GM12873 (cell line): ENCODE data around the gene BRSK2.

Experiments
- TF ChIP-seq, protein P1 (sequence below): IDR thresholded peaks from 2 replicates; pipeline ENCODE4 v1.5.1; 2012; ENCODE audit warnings: low read depth, mild to moderate bottlenecking, moderate library complexity, low read length, control low read depth; ENCODE audit not compliant: insufficient read depth; ENCODE audit errors: missing control alignments

Gene BRSK2

DNA sequence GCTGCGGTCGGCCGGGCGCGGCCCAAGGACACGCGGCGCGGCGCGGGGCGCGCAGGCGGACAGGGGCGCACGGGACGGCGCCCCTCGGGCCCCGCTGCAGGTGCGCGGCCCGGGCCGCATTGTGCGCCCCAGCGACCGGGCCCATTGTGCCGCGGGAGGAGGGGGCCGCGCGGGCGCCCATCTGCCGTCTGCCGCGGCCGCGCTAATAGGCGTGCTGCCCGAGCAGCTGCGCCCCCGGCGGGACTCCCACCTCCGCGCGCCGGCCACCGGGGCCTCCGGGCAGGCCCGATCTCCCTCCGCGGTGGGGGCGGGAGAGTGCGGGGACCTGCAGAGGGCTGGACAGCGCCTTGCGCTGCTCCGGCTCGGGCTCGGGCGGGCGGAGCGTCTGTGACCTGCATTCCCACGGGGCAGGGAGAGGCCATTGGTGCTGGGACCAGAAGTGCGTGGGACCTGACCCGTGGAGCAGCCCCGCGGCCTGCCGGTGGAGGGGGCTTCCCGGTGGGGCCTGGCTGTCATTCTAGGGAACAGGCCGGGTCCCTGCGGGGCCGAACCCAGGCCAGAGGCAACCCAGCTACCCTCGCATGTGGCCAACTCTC is 933 bp downstream of the BRSK2 start:
- TF ChIP-seq, protein P1, sequence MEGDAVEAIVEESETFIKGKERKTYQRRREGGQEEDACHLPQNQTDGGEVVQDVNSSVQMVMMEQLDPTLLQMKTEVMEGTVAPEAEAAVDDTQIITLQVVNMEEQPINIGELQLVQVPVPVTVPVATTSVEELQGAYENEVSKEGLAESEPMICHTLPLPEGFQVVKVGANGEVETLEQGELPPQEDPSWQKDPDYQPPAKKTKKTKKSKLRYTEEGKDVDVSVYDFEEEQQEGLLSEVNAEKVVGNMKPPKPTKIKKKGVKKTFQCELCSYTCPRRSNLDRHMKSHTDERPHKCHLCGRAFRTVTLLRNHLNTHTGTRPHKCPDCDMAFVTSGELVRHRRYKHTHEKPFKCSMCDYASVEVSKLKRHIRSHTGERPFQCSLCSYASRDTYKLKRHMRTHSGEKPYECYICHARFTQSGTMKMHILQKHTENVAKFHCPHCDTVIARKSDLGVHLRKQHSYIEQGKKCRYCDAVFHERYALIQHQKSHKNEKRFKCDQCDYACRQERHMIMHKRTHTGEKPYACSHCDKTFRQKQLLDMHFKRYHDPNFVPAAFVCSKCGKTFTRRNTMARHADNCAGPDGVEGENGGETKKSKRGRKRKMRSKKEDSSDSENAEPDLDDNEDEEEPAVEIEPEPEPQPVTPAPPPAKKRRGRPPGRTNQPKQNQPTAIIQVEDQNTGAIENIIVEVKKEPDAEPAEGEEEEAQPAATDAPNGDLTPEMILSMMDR: no peak

GRCh38 chr11:1391165-1392075 is 1.7 kb downstream of the BRSK2 start:
- TF ChIP-seq, protein P1: no peak

GRCh38 chr11:1392111-1392510 is 2.4 kb downstream of the BRSK2 start:
- TF ChIP-seq, protein P1: no peak

GRCh38 chr11:1392561-1392960 is 2.8 kb downstream of the BRSK2 start:
- TF ChIP-seq, protein P1: no peak

GRCh38 chr11:1393038-1393710 is 3.4 kb downstream of the BRSK2 start:
- TF ChIP-seq, protein P1: no peak

DNA sequence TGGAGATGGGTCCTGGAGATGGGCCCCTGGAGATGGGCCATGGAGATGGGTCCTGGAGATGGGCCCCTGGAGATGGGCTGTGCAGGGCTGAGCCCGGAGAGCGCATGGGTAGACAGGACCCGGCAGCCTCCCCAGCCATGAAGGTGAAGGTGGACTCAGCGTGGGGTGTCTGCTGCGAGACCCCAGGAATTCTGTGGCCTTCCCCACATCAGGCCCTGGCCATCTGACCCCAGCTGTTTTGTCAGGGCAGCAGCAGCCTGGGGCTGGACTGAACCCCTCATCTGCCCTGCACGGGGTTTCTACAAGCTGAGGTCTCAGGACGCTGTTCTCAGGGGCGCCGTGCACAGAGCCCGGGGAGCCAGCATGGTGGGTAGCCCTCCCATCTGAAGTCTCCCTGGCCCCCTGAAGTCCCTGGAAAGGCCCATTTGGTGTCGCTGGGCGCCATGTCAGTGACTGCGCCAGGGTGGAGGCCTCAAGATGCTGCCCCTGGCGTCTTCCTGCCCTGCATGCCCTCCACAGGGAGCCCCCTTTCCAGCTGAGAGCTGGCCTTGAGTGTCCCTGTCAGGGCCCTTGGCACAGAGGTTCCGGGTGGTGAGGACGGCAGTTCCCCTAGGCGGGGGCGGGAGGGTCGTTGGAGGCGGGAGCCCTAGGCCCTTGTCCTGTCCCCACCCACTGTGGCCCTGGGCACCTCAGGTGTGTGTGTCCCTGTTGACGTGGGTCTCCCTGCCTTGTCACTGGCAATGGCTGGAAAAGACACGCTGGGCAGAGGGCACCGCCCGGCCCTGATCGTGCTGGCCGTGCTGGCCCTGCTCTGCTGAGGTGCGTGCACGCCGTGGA is 5.4 kb downstream of the BRSK2 start:
- TF ChIP-seq, protein P1: no peak
